SU-DHL-6 (cell line): ENCODE data around the gene COP1.

ENCODE experiments used
- H2AFZ ChIP-seq: fragments of 200-600 bp; sonication (generic); 2 replicates; pipeline ENCODE4 v1.6.1; 2014; ENCODE audit warnings: low read depth, mild to moderate bottlenecking, moderate library complexity, mixed read lengths, antibody characterized with exemption, low read length; ENCODE audit not compliant: severe bottlenecking
- H3F3A ChIP-seq: fragments of 200-600 bp; shearing (Covaris generic); 2 replicates; pipeline ENCODE4 v1.6.0; 2016; ENCODE audit warnings: antibody characterized with exemption, mild to moderate bottlenecking; ENCODE audit not compliant: insufficient read depth
- H3K27ac ChIP-seq: fragments of 200-600 bp; sonication (generic); 2 replicates; pipeline ENCODE4 v1.5.1; 2016; ENCODE audit warnings: low read depth, mild to moderate bottlenecking, low read length, moderate library complexity, mixed read lengths
- H3K27me3 ChIP-seq: fragments of 200-600 bp; sonication (generic), shearing (Covaris generic); 2 replicates; pipeline ENCODE4 v1.6.0; 2014; ENCODE audit warnings: mild to moderate bottlenecking, low read length
- H3K36me3 ChIP-seq: fragments of 200-600 bp; sonication (generic); 2 replicates; pipeline ENCODE4 v1.6.1; 2014; ENCODE audit warnings: mild to moderate bottlenecking, low read length, mixed read lengths
- H3K4me2 ChIP-seq: fragments of 300-600, 200-600 bp; shearing (Covaris generic), sonication (generic); 2 replicates; pipeline ENCODE4 v1.6.0; 2014; ENCODE audit warnings: low read length, low read depth, mild to moderate bottlenecking; ENCODE audit not compliant: poor library complexity, severe bottlenecking
- H3K4me3 ChIP-seq: fragments of 200-600 bp; sonication (generic); 2 replicates; pipeline ENCODE4 v1.5.1; 2014; ENCODE audit warnings: antibody characterized with exemption, low read length, mild to moderate bottlenecking, mixed read lengths; ENCODE audit not compliant: insufficient read depth, poor library complexity, severe bottlenecking
- H3K79me2 ChIP-seq: fragments of 200-600 bp; sonication (generic); 2 replicates; pipeline ENCODE4 v1.6.1; 2014; ENCODE audit warnings: mild to moderate bottlenecking, low read length, moderate library complexity; ENCODE audit not compliant: insufficient read depth
- H3K9ac ChIP-seq: fragments of 200-600 bp; sonication (generic); 2 replicates; pipeline ENCODE4 v1.7.0; 2014; ENCODE audit warnings: mild to moderate bottlenecking, low read length
- H3K9me2 ChIP-seq: fragments of 200-600 bp; sonication (generic); replicated peaks from 2 replicates; pipeline ENCODE4 v1.6.1; 2014; ENCODE audit warnings: low read length; ENCODE audit not compliant: insufficient read depth
- H3K9me3 ChIP-seq: fragments of 200-600 bp; sonication (generic); 2 replicates; pipeline ENCODE4 v1.6.1; 2014; ENCODE audit warnings: low read length, mixed read lengths; ENCODE audit not compliant: insufficient read depth
- H4K20me1 ChIP-seq: fragments of 200-600 bp; sonication (generic); 2 replicates; pipeline ENCODE4 v1.6.1; 2014; ENCODE audit warnings: low read depth, mild to moderate bottlenecking, antibody characterized with exemption, low read length, moderate library complexity, mixed read lengths
- CTCF ChIP-seq: fragments of 200-600 bp; sonication (generic); IDR thresholded peaks from one replicate; pipeline ENCODE4 v1.5.1; 2017; ENCODE audit warnings: antibody characterized with exemption, mild to moderate bottlenecking, low read length, moderate library complexity; ENCODE audit not compliant: insufficient read depth, poor library complexity, severe bottlenecking
- EZH2phosphoT487 ChIP-seq: fragments of 200-600 bp; sonication (generic), shearing (Covaris generic); conservative IDR thresholded peaks from 2 replicates; pipeline ENCODE4 v1.6.1; 2018; ENCODE audit warnings: mild to moderate bottlenecking, antibody characterized with exemption, low read length, moderate library complexity, mixed read lengths

COP1 gene

GRCh38 chr1:175960169-175960568 is 246.9 kb downstream of the COP1 start:
- no peak overlapping the region for H3K4me2 ChIP-seq
- H3F3A ChIP-seq, result 0 out of 2 replicates have a peak, but pooled peaks cover 12% of the 10 kb centered on the region
- TF ChIP-seq EZH2phosphoT487, result no peak
- TF ChIP-seq CTCF, result no peak
- H3K27ac ChIP-seq, result no peak overlapping the region
- H4K20me1 ChIP-seq, result no peaks in the 10 kb centered on the region
- H3K36me3 ChIP-seq, result peaks cover 7% of the 10 kb centered on the region; the same call in 1 of the 2 replicates
- H3K27me3 ChIP-seq, result no peaks in the 10 kb centered on the region
- H3K9me3 ChIP-seq, result no peaks in the 10 kb centered on the region
- H3K9ac ChIP-seq, result no peak overlapping the region
- H3K9me2 ChIP-seq, result no peaks in the 10 kb centered on the region
- no peak overlapping the region for H2AFZ ChIP-seq
- H3K79me2 ChIP-seq, result no peaks in the 10 kb centered on the region
- no peak overlapping the region for H3K4me3 ChIP-seq

GRCh38 chr1:175951627-175952026 is 255.5 kb downstream of the COP1 start:
- Histone ChIP-seq H3K79me2 (no peaks in the 10 kb centered on the region), H3K4me3 (no peak overlapping the region), H3K4me2 (no peak overlapping the region), H3K27ac (no peak overlapping the region), H3K9ac (no peak overlapping the region), H3K27me3 (no peaks in the 10 kb centered on the region), H3K9me2 (no peaks in the 10 kb centered on the region), H3F3A (no peaks in the 10 kb centered on the region), H3K36me3 (peaks cover 8% of the 10 kb centered on the region; the same call in 1 of the 2 replicates), H4K20me1 (no peaks in the 10 kb centered on the region), H2AFZ (no peak overlapping the region), H3K9me3 (no peaks in the 10 kb centered on the region)
- TF ChIP-seq CTCF (no peak), EZH2phosphoT487 (no peak)

GRCh38 chr1:175947771-175948170 is 259.3 kb downstream of the COP1 start:
- H3K9me3 ChIP-seq, result no peaks in the 10 kb centered on the region
- H3K36me3 ChIP-seq, result peaks cover 16% of the 10 kb centered on the region; the same call in 1 of the 2 replicates
- no peaks in the 10 kb centered on the region for H3K79me2 ChIP-seq
- no peak overlapping the region for H3K27ac ChIP-seq
- TF ChIP-seq EZH2phosphoT487 (no peak), CTCF (no peak)
- H3K4me2 ChIP-seq, result no peak overlapping the region
- H4K20me1 ChIP-seq, result no peaks in the 10 kb centered on the region
- no peak overlapping the region for H2AFZ ChIP-seq
- no peaks in the 10 kb centered on the region for H3K9me2 ChIP-seq
- H3K27me3 ChIP-seq, result no peaks in the 10 kb centered on the region
- H3K9ac ChIP-seq, result no peak overlapping the region
- no peaks in the 10 kb centered on the region for H3F3A ChIP-seq
- H3K4me3 ChIP-seq, result no peak overlapping the region
